SK-N-MC (cell line): ENCODE data around the gene LOXL3.

Experiments
- EZH2 ChIP-seq: fragments of 200-600 bp; sonication (generic); IDR thresholded peaks from one replicate; pipeline ENCODE4 v1.6.1; 2017; ENCODE audit warnings: antibody characterized with exemption
- POLR2AphosphoS5 ChIP-seq: IDR thresholded peaks from 2 replicates; pipeline ENCODE4 v1.6.1; 2012; ENCODE audit warnings: mild to moderate bottlenecking, low read depth, low read length, borderline replicate concordance

GRCh38 chr2:74502147-74502719 is 51.5 kb downstream of the LOXL3 start:
- TF ChIP-seq EZH2 (no peak), POLR2AphosphoS5 (no peak)
